Breast epithelium (tissue), 4 donors: ENCODE measurements around the gene SLC30A7. TPM values are rescaled to one million over a fixed set of nuclear protein-coding genes. Genes with fewer than 3 reads are reported as not detected.

Experiments
- DNase-seq, 2 donors: peaks; one replicate each; pipeline ENCODE4 v3.0.0-alpha.2; 2019; ENCODE audit warnings: low spot score in 2 of 2
- H3K27ac ChIP-seq, 2 donors: fragments of 200-600 bp; sonication (generic) in 1 of 2; one replicate each; pipeline ENCODE4 v1.5.1; 2016 to 2019; ENCODE audit warnings: mild to moderate bottlenecking in 1 of 2
- H3K27me3 ChIP-seq, 2 donors: fragments of 200-600 bp; sonication (generic) in 1 of 2; one replicate each; pipeline versions ENCODE4 v1.5.1 to v1.6.0; 2017 to 2019; ENCODE audit warnings: control low read depth in 1 of 2, mild to moderate bottlenecking in 1 of 2
- H3K36me3 ChIP-seq: fragments of 200-600 bp; one replicate; pipeline ENCODE4 v1.5.1; 2019
- H3K4me1 ChIP-seq, 2 donors: fragments of 200-600 bp; sonication (generic); one replicate each; pipeline ENCODE4 v1.5.1; 2016 to 2019; ENCODE audit warnings: control low read depth in 1 of 2
- H3K4me3 ChIP-seq, 3 donors: fragments of 200-600 bp; sonication (generic); 1 replicate in 2 of 3; 2 replicates in 1 of 3; pipeline ENCODE4 v1.5.1; 2016 to 2019; ENCODE audit warnings: mild to moderate bottlenecking in 3 of 3, moderate library complexity in 2 of 3
- H3K9me3 ChIP-seq, 2 donors: fragments of 200-600 bp; sonication (generic) in 1 of 2; one replicate each; pipeline ENCODE4 v1.5.1; 2016 to 2019; ENCODE audit warnings: control low read depth in 1 of 2
- POLR2A ChIP-seq: fragments of 450-650 bp; IDR thresholded peaks from one replicate; pipeline ENCODE4 v1.6.1; 2016; ENCODE audit warnings: antibody characterized with exemption, mild to moderate bottlenecking, moderate library complexity
- POLR2AphosphoS5 ChIP-seq, 3 donors: sonication (generic); formaldehyde crosslinking; IDR thresholded peaks; one replicate each; pipeline ENCODE4 v1.6.1; 2017; ENCODE audit warnings: antibody characterized with exemption in 3 of 3
- intact Hi-C: fragments of 100-400 bp; cut with DNase I; formaldehyde crosslinking; loops from one replicate; pipeline ENCODE4 v1.15.1; 2023; ENCODE audit warnings: low total_unique reads
- total RNA-seq, 3 donors: library from RNA; depleted of rRNA; stranded (reverse); fragments of >200 nt; gene quantifications; one replicate each; pipeline ENCODE4 v1.1.0, GENCODE V29; 2016
- TF ChIP-seq, protein P1 (sequence below), 3 donors: fragments of 450-650 bp; IDR thresholded peaks; one replicate each; pipeline ENCODE4 v1.5.1; 2016 to 2017; ENCODE audit warnings: antibody characterized with exemption in 3 of 3, mild to moderate bottlenecking in 3 of 3, moderate library complexity in 3 of 3

SLC30A7 gene
- total RNA-seq, 3 donors from 2014 or later = 19.5 to 33.8 (median 25.9) TPM

DNA sequence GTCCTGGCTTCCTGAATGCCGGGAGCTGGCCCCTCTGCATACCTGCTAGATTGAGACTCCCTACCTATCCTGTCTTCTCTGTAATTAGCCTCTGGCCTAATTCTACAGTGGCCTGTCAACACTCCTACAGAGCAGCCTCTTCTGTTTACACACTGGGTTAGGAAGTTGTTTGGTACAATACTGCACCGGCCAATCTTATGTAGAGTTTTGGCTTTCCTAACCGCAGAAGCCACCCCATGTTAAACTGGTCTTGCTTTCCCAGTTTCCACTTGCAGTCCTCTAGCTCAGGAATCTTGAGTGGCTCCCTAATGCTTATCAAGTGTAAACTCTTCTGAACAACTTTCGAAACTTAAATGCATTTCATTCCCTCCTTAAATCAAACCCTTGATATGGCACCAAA, 86.9 kb downstream of the SLC30A7 start:
- intact Hi-C loops = no loop called here
- H3K9me3 ChIP-seq = no peaks in the 10 kb centered on the region
- no peak overlapping the region for H3K27ac ChIP-seq
- TF ChIP-seq, protein P1, sequence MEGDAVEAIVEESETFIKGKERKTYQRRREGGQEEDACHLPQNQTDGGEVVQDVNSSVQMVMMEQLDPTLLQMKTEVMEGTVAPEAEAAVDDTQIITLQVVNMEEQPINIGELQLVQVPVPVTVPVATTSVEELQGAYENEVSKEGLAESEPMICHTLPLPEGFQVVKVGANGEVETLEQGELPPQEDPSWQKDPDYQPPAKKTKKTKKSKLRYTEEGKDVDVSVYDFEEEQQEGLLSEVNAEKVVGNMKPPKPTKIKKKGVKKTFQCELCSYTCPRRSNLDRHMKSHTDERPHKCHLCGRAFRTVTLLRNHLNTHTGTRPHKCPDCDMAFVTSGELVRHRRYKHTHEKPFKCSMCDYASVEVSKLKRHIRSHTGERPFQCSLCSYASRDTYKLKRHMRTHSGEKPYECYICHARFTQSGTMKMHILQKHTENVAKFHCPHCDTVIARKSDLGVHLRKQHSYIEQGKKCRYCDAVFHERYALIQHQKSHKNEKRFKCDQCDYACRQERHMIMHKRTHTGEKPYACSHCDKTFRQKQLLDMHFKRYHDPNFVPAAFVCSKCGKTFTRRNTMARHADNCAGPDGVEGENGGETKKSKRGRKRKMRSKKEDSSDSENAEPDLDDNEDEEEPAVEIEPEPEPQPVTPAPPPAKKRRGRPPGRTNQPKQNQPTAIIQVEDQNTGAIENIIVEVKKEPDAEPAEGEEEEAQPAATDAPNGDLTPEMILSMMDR (IDR thresholded peaks at IDR 0.05) = no peak
- TF ChIP-seq POLR2A (no peak), POLR2AphosphoS5 (IDR thresholded peaks at IDR 0.05) (no peak)
- H3K27me3 ChIP-seq = no peaks in the 10 kb centered on the region
- no peaks in the 10 kb centered on the region for H3K4me1 ChIP-seq
- H3K4me3 ChIP-seq = no peak overlapping the region
- no peaks in the 10 kb centered on the region for H3K36me3 ChIP-seq
- no peak for DNase-seq

DNA sequence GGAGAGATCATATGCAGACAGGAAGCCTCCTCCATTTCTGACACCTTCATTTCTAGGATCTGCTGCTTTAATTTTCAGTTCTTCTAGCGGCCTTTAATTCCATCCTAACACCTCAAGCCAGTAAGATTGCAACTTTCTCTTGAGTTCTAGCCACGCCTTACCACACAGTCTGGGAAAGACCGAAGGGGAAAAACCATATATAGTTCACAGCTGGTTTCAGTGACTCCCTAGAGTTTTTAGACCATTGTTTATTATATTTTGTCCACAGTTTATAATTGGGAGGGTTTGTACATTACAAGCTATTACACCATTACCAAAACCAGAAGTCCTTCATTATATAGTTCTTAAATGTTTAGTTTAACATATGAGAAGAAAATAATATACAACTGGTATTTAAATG, 92.2 kb downstream of the SLC30A7 start:
- no peak for DNase-seq
- TF ChIP-seq, protein P1 (IDR thresholded peaks at IDR 0.05) = no peak
- TF ChIP-seq POLR2AphosphoS5 (IDR thresholded peaks at IDR 0.05) (no peak), POLR2A (no peak)
- intact Hi-C loops = no loop called here
- H3K4me3 ChIP-seq = no peak overlapping the region
- no peak overlapping the region for H3K27ac ChIP-seq
- H3K4me1 ChIP-seq = no peaks in the 10 kb centered on the region
- H3K36me3 ChIP-seq = no peaks in the 10 kb centered on the region
- H3K27me3 ChIP-seq = no peaks in the 10 kb centered on the region
- H3K9me3 ChIP-seq = no peaks in the 10 kb centered on the region

DNA sequence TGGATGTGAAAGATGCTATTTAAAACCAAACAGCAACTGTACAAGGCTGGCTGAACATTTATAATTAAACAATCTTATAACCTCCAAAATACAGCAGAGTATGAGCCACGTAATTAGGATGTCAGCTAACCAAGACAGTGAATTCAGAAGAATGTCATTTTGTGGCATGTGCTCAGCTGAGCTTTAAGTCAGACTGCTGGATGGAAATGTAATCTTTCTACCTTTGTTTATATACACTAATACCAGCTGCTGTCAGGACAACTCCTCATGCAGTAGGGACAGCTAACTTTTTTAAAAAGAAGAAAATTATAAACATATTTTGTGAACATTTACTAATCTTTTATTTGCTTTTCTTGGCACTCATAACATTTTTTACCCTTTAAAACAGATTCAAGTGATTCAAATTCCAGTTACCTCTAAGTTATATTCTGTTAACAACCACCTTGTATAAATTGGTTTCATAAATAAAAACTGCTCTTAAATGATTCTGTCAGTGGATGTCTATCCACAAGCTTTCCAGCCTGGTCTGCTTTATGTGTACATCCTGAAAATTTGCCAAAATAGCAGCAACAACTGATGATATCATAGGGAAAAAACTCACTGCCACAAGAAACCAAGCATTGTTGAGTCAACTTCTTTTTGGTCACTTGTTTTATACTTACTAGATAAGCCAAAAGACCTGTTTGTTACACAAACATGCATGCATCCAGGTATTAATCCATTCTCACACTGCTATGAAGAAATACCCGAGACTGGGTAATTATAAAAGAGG, 93.6 kb downstream of the SLC30A7 start:
- TF ChIP-seq POLR2AphosphoS5 (IDR thresholded peaks at IDR 0.05) = no peak
- intact Hi-C loops = no loop called here
- no peak for DNase-seq
- H3K27ac ChIP-seq = peak overlapping the region in 1 of 2 donors; percentile 18
- H3K27me3 ChIP-seq = no peaks in the 10 kb centered on the region
- H3K4me3 ChIP-seq = no peak overlapping the region
- no peaks in the 10 kb centered on the region for H3K4me1 ChIP-seq
- H3K9me3 ChIP-seq = no peaks in the 10 kb centered on the region
- H3K36me3 ChIP-seq = no peaks in the 10 kb centered on the region

DNA sequence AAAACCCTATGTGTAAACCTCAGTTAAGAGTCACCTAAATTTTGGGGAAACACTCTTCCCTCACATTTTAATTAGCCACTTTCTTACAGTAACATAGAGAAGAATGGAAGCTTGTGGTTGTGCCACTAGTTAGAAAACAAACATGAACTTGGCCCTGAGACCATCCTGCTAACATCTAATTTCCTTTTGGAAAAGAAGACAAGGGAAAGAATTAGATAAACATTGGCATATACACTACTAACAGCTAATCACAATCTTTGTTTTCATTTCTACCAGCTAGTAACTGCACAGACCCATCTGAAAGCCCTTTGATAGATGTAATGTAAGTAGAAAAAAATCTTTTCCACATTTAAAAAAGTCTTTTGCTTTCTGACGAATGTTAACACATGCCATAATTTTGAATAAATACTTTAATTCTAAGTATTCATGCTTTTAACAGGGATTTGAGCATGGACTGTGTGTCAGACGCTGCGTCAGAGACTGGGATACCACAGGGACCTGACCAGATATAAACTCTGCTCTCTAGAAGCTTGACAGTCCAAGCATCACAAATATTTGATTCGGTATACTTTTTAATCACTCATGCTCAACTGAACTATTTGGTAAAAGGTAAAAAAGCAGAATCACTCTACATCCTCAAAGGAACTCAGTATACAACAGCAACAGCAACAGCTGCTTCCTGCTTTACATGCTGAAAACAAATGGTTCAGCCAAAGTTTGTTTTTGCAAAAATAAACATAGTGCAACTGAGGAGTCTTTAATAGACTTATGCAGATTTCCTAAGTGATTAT, 99.5 kb downstream of the SLC30A7 start:
- no peaks in the 10 kb centered on the region for H3K36me3 ChIP-seq
- no peaks in the 10 kb centered on the region for H3K27me3 ChIP-seq
- no peak for TF ChIP-seq POLR2AphosphoS5 (IDR thresholded peaks at IDR 0.05)
- TF ChIP-seq, protein P1 (IDR thresholded peaks at IDR 0.05) = no peak
- no peak for TF ChIP-seq POLR2A
- no peak for DNase-seq
- intact Hi-C loops = no loop called here
- H3K4me3 ChIP-seq = no peak overlapping the region
- H3K4me1 ChIP-seq = no peaks in the 10 kb centered on the region
- no peaks in the 10 kb centered on the region for H3K9me3 ChIP-seq
- peak overlapping the region; percentile 1 to 8 for H3K27ac ChIP-seq

DNA sequence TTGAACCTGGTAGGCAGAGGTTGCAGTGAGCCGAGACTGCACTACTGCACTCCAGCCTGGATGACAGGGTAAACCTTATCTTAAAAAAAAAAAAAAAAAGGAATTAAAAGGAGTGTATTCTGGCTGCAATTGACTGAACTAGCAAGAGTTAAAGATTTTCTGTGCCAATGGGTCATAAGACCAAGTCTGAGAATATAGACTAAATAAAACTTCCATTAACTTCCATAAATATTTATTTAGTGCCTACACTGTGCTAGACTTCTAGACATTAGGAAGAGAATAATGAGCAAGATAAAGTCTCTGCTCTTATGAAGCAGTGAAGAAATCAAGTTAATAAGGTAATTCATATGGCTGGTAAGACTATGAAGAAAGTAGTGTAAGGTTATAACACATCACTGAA, 102.5 kb downstream of the SLC30A7 start:
- Histone ChIP-seq H3K4me1 (peaks cover 0 to 7% of the 10 kb centered on the region in 2 donors), H3K27me3 (no peaks in the 10 kb centered on the region), H3K9me3 (no peaks in the 10 kb centered on the region), H3K4me3 (no peak overlapping the region), H3K36me3 (no peaks in the 10 kb centered on the region), H3K27ac (no peak overlapping the region)
- no peak for DNase-seq
- intact Hi-C loops = no loop called here
- TF ChIP-seq, protein P1 (IDR thresholded peaks at IDR 0.05) = no peak
- TF ChIP-seq POLR2AphosphoS5 (IDR thresholded peaks at IDR 0.05) = no peak
- no peak for TF ChIP-seq POLR2A
